ENCODE measurements around the gene SPINK8.

GRCh38 chr3:48345946-48346572 is 12.6 kb upstream of the SPINK8 start:
- TF ChIP-seq, protein P1, sequence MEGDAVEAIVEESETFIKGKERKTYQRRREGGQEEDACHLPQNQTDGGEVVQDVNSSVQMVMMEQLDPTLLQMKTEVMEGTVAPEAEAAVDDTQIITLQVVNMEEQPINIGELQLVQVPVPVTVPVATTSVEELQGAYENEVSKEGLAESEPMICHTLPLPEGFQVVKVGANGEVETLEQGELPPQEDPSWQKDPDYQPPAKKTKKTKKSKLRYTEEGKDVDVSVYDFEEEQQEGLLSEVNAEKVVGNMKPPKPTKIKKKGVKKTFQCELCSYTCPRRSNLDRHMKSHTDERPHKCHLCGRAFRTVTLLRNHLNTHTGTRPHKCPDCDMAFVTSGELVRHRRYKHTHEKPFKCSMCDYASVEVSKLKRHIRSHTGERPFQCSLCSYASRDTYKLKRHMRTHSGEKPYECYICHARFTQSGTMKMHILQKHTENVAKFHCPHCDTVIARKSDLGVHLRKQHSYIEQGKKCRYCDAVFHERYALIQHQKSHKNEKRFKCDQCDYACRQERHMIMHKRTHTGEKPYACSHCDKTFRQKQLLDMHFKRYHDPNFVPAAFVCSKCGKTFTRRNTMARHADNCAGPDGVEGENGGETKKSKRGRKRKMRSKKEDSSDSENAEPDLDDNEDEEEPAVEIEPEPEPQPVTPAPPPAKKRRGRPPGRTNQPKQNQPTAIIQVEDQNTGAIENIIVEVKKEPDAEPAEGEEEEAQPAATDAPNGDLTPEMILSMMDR (conservative IDR thresholded peaks at IDR 0.05; ENCODE audit: low read length): no peak
- TF ChIP-seq EZH2phosphoT487 (IDR thresholded peaks at IDR 0.05; ENCODE audit: borderline replicate concordance): no peak
